Thyroid gland (tissue), 4 donors: ENCODE results near the gene ASGR1. TPM values are rescaled to one million over a fixed set of nuclear protein-coding genes. Genes with fewer than 3 reads are reported as not detected.

Source experiments
- DNase-seq, 2 donors: peaks; one replicate each; pipeline ENCODE4 v3.0.0-alpha.2; 2019
- H3K27ac ChIP-seq, 3 donors: fragments of 200-600 bp; sonication (generic); 1 replicate in 2 of 3; 2 replicates in 1 of 3; pipeline ENCODE4 v1.5.1; 2016 to 2019; ENCODE audit warnings: mild to moderate bottlenecking in 1 of 3, moderate library complexity in 1 of 3
- H3K27me3 ChIP-seq: fragments of 200-600 bp; sonication (generic); one replicate; pipeline ENCODE4 v1.5.1; 2019
- H3K36me3 ChIP-seq, 2 donors: fragments of 200-600 bp; sonication (generic); one replicate each; pipeline ENCODE4 v1.5.1; 2016 to 2019
- H3K4me1 ChIP-seq, 2 donors: fragments of 200-600 bp; sonication (generic); one replicate each; pipeline ENCODE4 v1.5.1; 2017 to 2019
- H3K4me3 ChIP-seq, 3 donors: fragments of 200-600 bp; sonication (generic); replicated peaks in 1 of 3; 1 replicate in 2 of 3; 2 replicates in 1 of 3; pipeline ENCODE4 v1.5.1; 2016; ENCODE audit warnings: mild to moderate bottlenecking in 1 of 3
- H3K9me3 ChIP-seq: fragments of 200-600 bp; sonication (generic); one replicate; pipeline ENCODE4 v1.5.1; 2017
- POLR2A ChIP-seq, 2 donors: fragments of 450-650 bp; IDR thresholded peaks; one replicate each; pipeline ENCODE4 v1.6.1; 2017; ENCODE audit warnings: antibody characterized with exemption in 2 of 2, mild to moderate bottlenecking in 2 of 2, moderate library complexity in 1 of 2
- WGBS, 2 donors: methylation state at CpG; one replicate each; pipeline ENCODE4 v1.1.5; 2017; 5-methylcytosine and 5-hydroxymethylcytosine counted together
- intact Hi-C: fragments of 100-400 bp; cut with DNase I; formaldehyde crosslinking; loops from one replicate; pipeline ENCODE4 v1.15.1; 2023
- total RNA-seq, 4 donors: library from RNA; depleted of rRNA; stranded (reverse); fragments of >200 nt; gene quantifications; one replicate each; pipeline ENCODE4 v1.2.3, GENCODE V29; 2016
- TF ChIP-seq, protein P1 (sequence below), 6 experiments: fragments of 200-600 bp in 3 of 6; fragments of 450-650 bp in 3 of 6; sonication (generic) in 3 of 6; IDR thresholded peaks; one replicate each; pipeline ENCODE4 v1.5.1; 2016 to 2019; ENCODE audit warnings: antibody characterized with exemption in 6 of 6, mild to moderate bottlenecking in 2 of 6, inconsistent platforms in 1 of 6, moderate library complexity in 1 of 6

ASGR1 gene
- total RNA-seq, 4 donors from 2014 or later, result 3.0 to 6.5 (median 3.3) TPM; not detected in 1

GRCh38 chr17:7218758-7219157 is 39.6 kb upstream of the ASGR1 start:
- WGBS, 2 donors, result 61 to 71% methylated on average over 6 of the region's 6 CpGs
- TF ChIP-seq POLR2A (IDR thresholded peaks at IDR 0.05), result no peak
- TF ChIP-seq, protein P1, sequence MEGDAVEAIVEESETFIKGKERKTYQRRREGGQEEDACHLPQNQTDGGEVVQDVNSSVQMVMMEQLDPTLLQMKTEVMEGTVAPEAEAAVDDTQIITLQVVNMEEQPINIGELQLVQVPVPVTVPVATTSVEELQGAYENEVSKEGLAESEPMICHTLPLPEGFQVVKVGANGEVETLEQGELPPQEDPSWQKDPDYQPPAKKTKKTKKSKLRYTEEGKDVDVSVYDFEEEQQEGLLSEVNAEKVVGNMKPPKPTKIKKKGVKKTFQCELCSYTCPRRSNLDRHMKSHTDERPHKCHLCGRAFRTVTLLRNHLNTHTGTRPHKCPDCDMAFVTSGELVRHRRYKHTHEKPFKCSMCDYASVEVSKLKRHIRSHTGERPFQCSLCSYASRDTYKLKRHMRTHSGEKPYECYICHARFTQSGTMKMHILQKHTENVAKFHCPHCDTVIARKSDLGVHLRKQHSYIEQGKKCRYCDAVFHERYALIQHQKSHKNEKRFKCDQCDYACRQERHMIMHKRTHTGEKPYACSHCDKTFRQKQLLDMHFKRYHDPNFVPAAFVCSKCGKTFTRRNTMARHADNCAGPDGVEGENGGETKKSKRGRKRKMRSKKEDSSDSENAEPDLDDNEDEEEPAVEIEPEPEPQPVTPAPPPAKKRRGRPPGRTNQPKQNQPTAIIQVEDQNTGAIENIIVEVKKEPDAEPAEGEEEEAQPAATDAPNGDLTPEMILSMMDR (IDR thresholded peaks at IDR 0.05), result no peak
- Histone ChIP-seq H3K9me3 (no peaks in the 10 kb centered on the region), H3K4me3 (no peak overlapping the region), H3K27me3 (no peaks in the 10 kb centered on the region), H3K36me3 (peaks cover 21 to 27% of the 10 kb centered on the region in 2 donors), H3K27ac (peak overlapping the region in 2 of 3 donors; percentile 97 to 98), H3K4me1 (peaks cover 35 to 69% of the 10 kb centered on the region in 2 donors)
- intact Hi-C loops, result no loop called here
- no peak for DNase-seq

DNA sequence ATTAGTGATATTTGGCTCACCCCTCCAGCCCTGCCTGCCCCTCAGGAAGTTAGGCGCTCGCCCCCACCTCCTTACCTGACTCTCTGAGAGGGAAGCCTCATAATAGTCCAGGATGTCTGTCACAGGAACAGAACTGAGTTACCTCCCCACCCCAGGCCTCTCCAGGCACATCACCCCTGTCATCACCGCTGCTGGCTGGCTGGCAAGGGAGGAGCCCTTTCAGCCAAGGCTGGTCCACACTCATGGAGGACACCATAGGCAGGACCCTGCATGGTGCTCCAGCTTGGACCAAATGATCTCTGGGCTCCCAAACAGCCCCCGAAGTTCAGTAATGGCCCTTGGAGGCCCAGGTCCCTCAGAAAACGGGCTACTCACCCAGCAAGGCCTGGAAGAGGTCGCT is 39.0 kb upstream of the ASGR1 start:
- H3K4me1 ChIP-seq, result peaks cover 37 to 72% of the 10 kb centered on the region in 2 donors
- WGBS, 2 donors, result 59 to 69% methylated on average over 4 to 6 of the region's 6 CpGs
- H3K9me3 ChIP-seq, result no peaks in the 10 kb centered on the region
- no peak for DNase-seq
- H3K4me3 ChIP-seq, result no peak overlapping the region
- no peak for TF ChIP-seq POLR2A (IDR thresholded peaks at IDR 0.05)
- TF ChIP-seq, protein P1 (IDR thresholded peaks at IDR 0.05), result no peak
- peaks cover 15 to 22% of the 10 kb centered on the region in 2 donors for H3K36me3 ChIP-seq
- peak overlapping the region in 1 of 3 donors; percentile 83 for H3K27ac ChIP-seq
- intact Hi-C loops, result no loop called here
- no peaks in the 10 kb centered on the region for H3K27me3 ChIP-seq

- H3K9me3 ChIP-seq, result no peaks in the 10 kb centered on the region
- H3K27me3 ChIP-seq, result no peaks in the 10 kb centered on the region
- WGBS, 2 donors, result 1 to 3% methylated on average over 21 to 23 of the region's 32 CpGs
- H3K27ac ChIP-seq, result peak overlapping the region; percentile 55 to 83 (median 75)
- H3K36me3 ChIP-seq, result peaks cover 7 to 14% of the 10 kb centered on the region in 2 donors
- H3K4me3 ChIP-seq, result peak overlapping the region in 1 of 3 donors; percentile 41
- DNase-seq, result peak; percentile 40 to 56
- TF ChIP-seq POLR2A (IDR thresholded peaks at IDR 0.05), result no peak
- TF ChIP-seq, protein P1 (IDR thresholded peaks at IDR 0.05), result no peak
- peaks cover 37 to 72% of the 10 kb centered on the region in 2 donors for H3K4me1 ChIP-seq
- intact Hi-C loops, result no loop called here
These were observed 38.2 kb upstream of the ASGR1 start for GRCh38 chr17:7217113-7217987.

DNA sequence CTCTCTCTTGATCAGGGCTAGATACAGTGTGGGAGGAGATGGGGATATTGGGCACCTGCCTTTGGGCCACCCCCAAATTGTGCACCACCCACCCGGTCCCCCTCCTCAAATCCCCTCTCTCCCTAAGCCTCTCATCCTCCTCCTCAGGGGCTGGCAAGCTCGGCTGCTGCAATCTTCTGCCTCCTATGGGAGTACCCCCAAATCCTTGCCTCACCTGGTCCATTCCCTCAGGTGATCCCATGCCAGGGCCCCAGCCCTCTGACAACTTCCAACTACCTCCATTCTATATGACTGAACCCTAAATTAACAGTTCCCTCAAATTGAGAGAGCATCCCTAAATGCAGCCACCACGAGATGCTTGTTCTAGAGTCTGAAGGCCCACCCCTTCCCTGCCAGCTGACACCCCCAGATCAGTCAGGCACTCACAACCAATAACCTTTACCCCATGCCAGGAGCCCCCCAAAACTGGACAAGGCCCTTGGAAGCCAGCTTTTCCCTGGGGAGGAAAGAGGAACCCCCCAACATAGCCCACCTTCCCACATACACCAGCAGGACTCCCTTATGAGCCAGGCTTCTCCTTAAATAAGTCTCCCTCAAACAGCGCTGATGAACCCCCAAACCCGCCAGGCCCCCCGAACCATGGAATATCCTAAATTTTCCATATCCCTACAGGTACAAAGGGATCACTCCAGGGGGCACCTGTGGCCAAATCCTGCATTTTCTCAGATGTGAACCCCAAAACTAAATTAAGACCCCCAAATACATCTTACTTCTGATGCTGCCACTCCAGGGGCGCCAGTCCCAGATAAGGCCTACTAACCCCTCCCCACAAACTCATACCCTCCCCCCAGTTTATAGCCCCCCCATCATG is 37.3 kb upstream of the ASGR1 start:
- TF ChIP-seq, protein P1 (IDR thresholded peaks at IDR 0.05), result no peak
- TF ChIP-seq POLR2A (IDR thresholded peaks at IDR 0.05), result no peak
- no peaks in the 10 kb centered on the region for H3K9me3 ChIP-seq
- peaks cover 0 to 7% of the 10 kb centered on the region in 2 donors for H3K36me3 ChIP-seq
- peak overlapping the region in 2 of 3 donors; percentile 75 to 83 for H3K27ac ChIP-seq
- no peak for DNase-seq
- peak overlapping the region in 1 of 3 donors; percentile 41 for H3K4me3 ChIP-seq
- 35 to 38% methylated on average over 7 of the region's 7 CpGs for WGBS, 2 donors
- no peaks in the 10 kb centered on the region for H3K27me3 ChIP-seq
- intact Hi-C loops, result no loop called here
- H3K4me1 ChIP-seq, result peaks cover 35 to 69% of the 10 kb centered on the region in 2 donors
